ENCODE data around the gene TMX4.

TMX4 gene

GRCh38 chr20:8012724-8013123, 6.8 kb downstream of the TMX4 start:
- DNase-seq = no peak

GRCh38 chr20:8008733-8009132, 10.8 kb downstream of the TMX4 start:
- no peak for DNase-seq

GRCh38 chr20:8007490-8007889, 12.1 kb downstream of the TMX4 start:
- no peak for DNase-seq

- no peak for DNase-seq
These were observed 13.8 kb downstream of the TMX4 start for GRCh38 chr20:8005575-8006366.

GRCh38 chr20:8005033-8005432, 14.5 kb downstream of the TMX4 start:
- peak in 1 of 2 experiments; percentile 47 for DNase-seq

- no peak for DNase-seq
These were observed 17.5 kb downstream of the TMX4 start for GRCh38 chr20:8002056-8002455.

GRCh38 chr20:8000796-8001195, 18.8 kb downstream of the TMX4 start:
- no peak for DNase-seq

- DNase-seq = no peak
These were observed 22.7 kb downstream of the TMX4 start for GRCh38 chr20:7996898-7997297.

GRCh38 chr20:7994809-7995208, 24.8 kb downstream of the TMX4 start:
- no peak for DNase-seq

- DNase-seq = no peak
These were observed 25.9 kb downstream of the TMX4 start for GRCh38 chr20:7993703-7994102.

- DNase-seq = no peak
These were observed 26.3 kb downstream of the TMX4 start for GRCh38 chr20:7993238-7993637.

- no peak for DNase-seq
These were observed 29.2 kb downstream of the TMX4 start for GRCh38 chr20:7990385-7990784.

GRCh38 chr20:7989379-7989778, 30.2 kb downstream of the TMX4 start:
- DNase-seq = no peak

- DNase-seq = no peak
These were observed 33.6 kb downstream of the TMX4 start for GRCh38 chr20:7985916-7986315.

- DNase-seq = no peak
These were observed 35.4 kb downstream of the TMX4 start for GRCh38 chr20:7984192-7984591.

GRCh38 chr20:7981374-7981773, 38.2 kb downstream of the TMX4 start:
- no peak for DNase-seq

GRCh38 chr20:7980332-7981046, 39.1 kb downstream of the TMX4 start:
- DNase-seq = peak in 1 of 2 experiments; percentile 3

GRCh38 chr20:7977709-7978108, 41.9 kb downstream of the TMX4 start:
- no peak for DNase-seq

- DNase-seq = no peak
These were observed 43.6 kb downstream of the TMX4 start for GRCh38 chr20:7975851-7976414.

- no peak for DNase-seq
These were observed 44.7 kb downstream of the TMX4 start for GRCh38 chr20:7974785-7975435.

- no peak for DNase-seq
These were observed 47.9 kb downstream of the TMX4 start for GRCh38 chr20:7971536-7972280.

GRCh38 chr20:7967199-7967844, 52.2 kb downstream of the TMX4 start:
- no peak for DNase-seq

Data from NCI-H2081 (cell line).